SK-N-SH (cell line): Measurements from ENCODE around the gene GNS. TPM values are rescaled to one million over a fixed set of nuclear protein-coding genes. Genes with fewer than 3 reads are reported as not detected.

Source experiments
- CTCF ChIA-PET: fragments of 300-600, 350-600 bp; formaldehyde crosslinking; extraction: SDS; loops from one replicate; lab custom pipeline; 2021; lab: Yijun Ruan, JAX
- POLR2A ChIA-PET: fragments of 350-600 bp; sonication (Branson Sonifier 250); formaldehyde crosslinking; extraction: SDS; loops from one replicate; lab custom pipeline; 2020; ENCODE audit warnings: antibody characterized with exemption, inconsistent platforms; lab: Yijun Ruan, JAX
- DNase-seq: peaks from one replicate; pipeline ENCODE4 v3.0.0; 2012
- H2AFZ ChIP-seq: fragments of 200-600 bp; sonication (generic); 2 replicates; pipeline ENCODE4 v1.8.1; 2016; ENCODE audit warnings: antibody characterized with exemption, mild to moderate bottlenecking, low read depth
- H3F3A ChIP-seq: fragments of 200-600 bp; sonication (generic); replicated peaks from 2 replicates; pipeline ENCODE3; 2016; ENCODE audit warnings: antibody characterized with exemption, mild to moderate bottlenecking; ENCODE audit not compliant: insufficient read depth
- H3K27ac ChIP-seq, 2 experiments: fragments of 200-500 bp in 1 of 2; fragments of 200-600 bp in 1 of 2; sonication (Bioruptor generic) in 1 of 2; sonication (generic), shearing (Covaris generic) in 1 of 2; 2 replicates each; pipeline versions ENCODE4 v1.5.1 to v1.6.1; 2014 to 2016; ENCODE audit warnings: low read depth in 2 of 2, inconsistent platforms in 1 of 2, low read length in 1 of 2, mild to moderate bottlenecking in 1 of 2, mixed read lengths in 1 of 2
- H3K27me3 ChIP-seq: fragments of 200-600 bp; sonication (generic), shearing (Covaris generic); 2 replicates; pipeline ENCODE4 v1.6.1; 2016; ENCODE audit warnings: mixed run types; ENCODE audit not compliant: insufficient read depth
- H3K36me3 ChIP-seq, 2 experiments: fragments of 200-500 bp in 1 of 2; fragments of 200-600 bp in 1 of 2; sonication (Bioruptor generic) in 1 of 2; sonication (generic) in 1 of 2; replicated peaks in 1 of 2; 2 replicates each; pipeline versions ENCODE3 to v1.5.1; 2014 to 2016; ENCODE audit warnings: low read length in 1 of 2, mild to moderate bottlenecking in 1 of 2; ENCODE audit not compliant: insufficient read depth in 2 of 2, control insufficient read depth in 1 of 2
- H3K4me1 ChIP-seq, 2 experiments: fragments of 200-500 bp in 1 of 2; fragments of 200-600 bp in 1 of 2; sonication (Bioruptor generic) in 1 of 2; sonication (generic), shearing (Covaris generic) in 1 of 2; 2 replicates each; pipeline versions ENCODE4 v1.5.1 to v1.6.1; 2014 to 2016; ENCODE audit warnings: low read depth in 1 of 2, low read length in 1 of 2, mixed run types in 1 of 2; ENCODE audit not compliant: insufficient read depth in 2 of 2, control insufficient read depth in 1 of 2
- H3K4me2 ChIP-seq: fragments of 200-600 bp; sonication (generic), shearing (Covaris generic); 2 replicates; pipeline ENCODE4 v1.6.1; 2017; ENCODE audit warnings: mixed run types
- H3K4me3 ChIP-seq, 2 experiments: fragments of 200-500 bp in 1 of 2; fragments of 200-600 bp in 1 of 2; sonication (Bioruptor generic) in 1 of 2; sonication (generic), shearing (Covaris generic) in 1 of 2; 2 replicates each; pipeline versions ENCODE4 v1.5.1 to v1.8.1; 2014 to 2016; ENCODE audit warnings: low read depth in 2 of 2, inconsistent platforms in 1 of 2, low read length in 1 of 2, mild to moderate bottlenecking in 1 of 2, mixed read lengths in 1 of 2, moderate library complexity in 1 of 2
- H3K79me2 ChIP-seq: fragments of 200-600 bp; sonication (generic); 2 replicates; pipeline ENCODE4 v1.8.1; 2017; ENCODE audit warnings: mild to moderate bottlenecking; ENCODE audit not compliant: insufficient read depth
- H3K9ac ChIP-seq: fragments of 200-600 bp; sonication (generic); 2 replicates; pipeline ENCODE4 v1.6.1; 2017; ENCODE audit warnings: mixed run types
- H3K9me2 ChIP-seq: fragments of 200-600 bp; sonication (generic); 2 replicates; pipeline ENCODE4 v1.6.1; 2017; ENCODE audit warnings: mixed run types
- H3K9me3 ChIP-seq: fragments of 200-600 bp; sonication (generic); 2 replicates; pipeline ENCODE4 v1.6.1; 2017; ENCODE audit warnings: mixed run types, mild to moderate bottlenecking, moderate library complexity
- H4K20me1 ChIP-seq: fragments of 200-600 bp; sonication (generic); 2 replicates; pipeline ENCODE4 v1.6.1; 2017; ENCODE audit warnings: mild to moderate bottlenecking, mixed run types; ENCODE audit not compliant: insufficient read depth
- CHD2 ChIP-seq: fragments of 150-350 bp; IDR thresholded peaks from 2 replicates; pipeline ENCODE4 v1.6.1; 2018; ENCODE audit warnings: low read length; ENCODE audit not compliant: partially characterized antibody
- FOSL2 ChIP-seq: IDR thresholded peaks from 2 replicates; pipeline ENCODE4 v1.4.0; 2012; ENCODE audit warnings: low read depth, mild to moderate bottlenecking, moderate library complexity, borderline replicate concordance
- FOXJ3 ChIP-seq: sonication (generic); formaldehyde crosslinking; IDR thresholded peaks from 2 replicates; pipeline ENCODE4 v1.5.1; 2020; ENCODE audit warnings: mild to moderate bottlenecking, missing genetic modification reagents
- FOXM1 ChIP-seq: IDR thresholded peaks from 2 replicates; pipeline ENCODE4 v1.4.0; 2012; ENCODE audit warnings: low read depth, mild to moderate bottlenecking
- GATA2 ChIP-seq: sonication (generic); formaldehyde crosslinking; IDR thresholded peaks from 2 replicates; pipeline ENCODE4 v1.5.0; 2020; ENCODE audit warnings: mild to moderate bottlenecking, missing genetic modification reagents
- NRF1 ChIP-seq: IDR thresholded peaks from 2 replicates; pipeline ENCODE4 v1.6.1; 2012; ENCODE audit warnings: low read depth, mild to moderate bottlenecking, low read length
- RAD21 ChIP-seq: IDR thresholded peaks from 2 replicates; pipeline ENCODE4 v1.6.1; 2012; ENCODE audit warnings: mild to moderate bottlenecking, low read length
- RFX5 ChIP-seq: IDR thresholded peaks from 2 replicates; pipeline ENCODE4 v1.6.1; 2012; ENCODE audit warnings: mild to moderate bottlenecking, improper control_type of control experiment, low read length
- SIN3A ChIP-seq: IDR thresholded peaks from 2 replicates; pipeline ENCODE4 v1.6.1; 2012; ENCODE audit warnings: low read depth, mild to moderate bottlenecking, low read length, moderate library complexity, borderline replicate concordance
- SMC3 ChIP-seq: IDR thresholded peaks from 2 replicates; pipeline ENCODE4 v1.6.1; 2012; ENCODE audit warnings: low read depth, low read length, improper control_type of control experiment
- TCF12 ChIP-seq: IDR thresholded peaks from 2 replicates; pipeline ENCODE4 v1.4.0; 2012
- TEAD4 ChIP-seq: IDR thresholded peaks from 2 replicates; pipeline ENCODE4 v1.4.0; 2012; ENCODE audit warnings: mild to moderate bottlenecking, borderline replicate concordance; ENCODE audit not compliant: insufficient read depth
- USF1 ChIP-seq: IDR thresholded peaks from 2 replicates; pipeline ENCODE4 v1.4.0; 2012; ENCODE audit warnings: low read depth, borderline replicate concordance
- ZBTB33 ChIP-seq: IDR thresholded peaks from 2 replicates; pipeline ENCODE4 v1.4.0; 2012; ENCODE audit warnings: low read depth, borderline replicate concordance
- WGBS: methylation state at CpG from one replicate; pipeline ENCODE4 v1.1.6; 2017; ENCODE audit warnings: low lambda C conversion rate; 5-methylcytosine and 5-hydroxymethylcytosine counted together
- polyA plus RNA-seq, 3 experiments: library from polyadenylated mRNA; depleted of rRNA; stranded (reverse); fragments of >200 nt; gene quantifications; 2 replicates each; pipeline ENCODE4 v1.2.3, GENCODE V29; 2012
- TF ChIP-seq, protein P1 (sequence below): IDR thresholded peaks from 2 replicates; pipeline ENCODE4 v1.4.0; 2012; ENCODE audit warnings: low read depth
- TF ChIP-seq, protein P2 (sequence below): fragments of 150-350 bp; IDR thresholded peaks from 2 replicates; pipeline ENCODE4 v1.6.1; 2017; ENCODE audit warnings: antibody characterized with exemption, low read length, low read depth, borderline replicate concordance
- TF ChIP-seq, protein P3 (sequence below): IDR thresholded peaks from 2 replicates; pipeline ENCODE4; 2012

The GNS gene
- polyA plus RNA-seq, 1 of the 3 experiments (the other 2 are of a cell fraction), result 74.8 TPM

- H3K27me3 ChIP-seq, result no peaks in the 10 kb centered on the region
- H3K9ac ChIP-seq, result no peak overlapping the region
- POLR2A ChIA-PET, result no interaction called here
- no peak overlapping the region for H3K4me2 ChIP-seq
- no peak overlapping the region for H3K4me3 ChIP-seq
- CTCF ChIA-PET, result interaction anchor here (1.0 kb wide), 1 partner anchor 10 kb away, joined by 3 read pairs; no protein-coding TSS in a partner anchor
- no peaks in the 10 kb centered on the region for H3K9me3 ChIP-seq
- H3F3A ChIP-seq, result peaks cover 4% of the 10 kb centered on the region
- no peaks in the 10 kb centered on the region for H3K9me2 ChIP-seq
- no peaks in the 10 kb centered on the region for H3K4me1 ChIP-seq
- 60% methylated on average over 2 of the region's 2 CpGs for WGBS
- H3K79me2 ChIP-seq, result no peaks in the 10 kb centered on the region
- TF ChIP-seq TCF12 (no peak), NRF1 (no peak), GATA2 (CRISPR knock-in tag) (no peak), SMC3 (no peak), FOXJ3 (no peak), TEAD4 (no peak)
- TF ChIP-seq, protein P1, sequence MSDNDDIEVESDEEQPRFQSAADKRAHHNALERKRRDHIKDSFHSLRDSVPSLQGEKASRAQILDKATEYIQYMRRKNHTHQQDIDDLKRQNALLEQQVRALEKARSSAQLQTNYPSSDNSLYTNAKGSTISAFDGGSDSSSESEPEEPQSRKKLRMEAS, result no peak
- TF ChIP-seq, protein P2, sequence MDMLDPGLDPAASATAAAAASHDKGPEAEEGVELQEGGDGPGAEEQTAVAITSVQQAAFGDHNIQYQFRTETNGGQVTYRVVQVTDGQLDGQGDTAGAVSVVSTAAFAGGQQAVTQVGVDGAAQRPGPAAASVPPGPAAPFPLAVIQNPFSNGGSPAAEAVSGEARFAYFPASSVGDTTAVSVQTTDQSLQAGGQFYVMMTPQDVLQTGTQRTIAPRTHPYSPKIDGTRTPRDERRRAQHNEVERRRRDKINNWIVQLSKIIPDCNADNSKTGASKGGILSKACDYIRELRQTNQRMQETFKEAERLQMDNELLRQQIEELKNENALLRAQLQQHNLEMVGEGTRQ, result no peak
- no peak for DNase-seq
- H4K20me1 ChIP-seq, result no peaks in the 10 kb centered on the region
- no peak overlapping the region for H2AFZ ChIP-seq
- H3K27ac ChIP-seq, result no peak overlapping the region
- peaks cover 59 to 70% of the 10 kb centered on the region in 2 experiments for H3K36me3 ChIP-seq
These were observed 18.6 kb downstream of the GNS start for GRCh38 chr12:64740646-64741045.

DNA sequence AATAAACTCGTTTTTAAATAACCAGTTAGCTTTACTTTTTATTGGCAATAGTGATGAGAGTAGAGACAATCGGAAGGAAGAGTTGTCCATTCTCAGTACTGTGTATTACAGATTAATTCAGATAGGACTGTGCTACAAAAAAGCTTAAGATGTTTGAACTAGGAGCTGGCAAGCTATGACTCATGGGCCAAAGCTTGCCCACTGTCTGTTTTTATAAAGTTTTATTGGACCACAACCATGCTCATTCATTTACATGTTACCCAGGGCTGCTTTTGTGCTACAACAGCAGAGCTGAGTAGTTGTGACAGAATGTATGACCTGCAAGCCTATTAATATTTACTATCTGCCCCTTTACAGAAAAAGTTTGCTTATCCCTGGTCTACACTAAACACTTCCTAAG, 19.4 kb downstream of the GNS start:
- peaks cover 64 to 79% of the 10 kb centered on the region in 2 experiments for H3K36me3 ChIP-seq
- TF ChIP-seq SIN3A, result no peak
- TF ChIP-seq ZBTB33, result no peak
- no peak for TF ChIP-seq NRF1
- TF ChIP-seq CHD2, result no peak
- TF ChIP-seq, protein P2, result no peak
- TF ChIP-seq USF1, result no peak
- TF ChIP-seq FOSL2, result no peak
- no peak for TF ChIP-seq FOXM1
- TF ChIP-seq RFX5, result no peak
- no peak for TF ChIP-seq FOXJ3
- TF ChIP-seq, protein P3, sequence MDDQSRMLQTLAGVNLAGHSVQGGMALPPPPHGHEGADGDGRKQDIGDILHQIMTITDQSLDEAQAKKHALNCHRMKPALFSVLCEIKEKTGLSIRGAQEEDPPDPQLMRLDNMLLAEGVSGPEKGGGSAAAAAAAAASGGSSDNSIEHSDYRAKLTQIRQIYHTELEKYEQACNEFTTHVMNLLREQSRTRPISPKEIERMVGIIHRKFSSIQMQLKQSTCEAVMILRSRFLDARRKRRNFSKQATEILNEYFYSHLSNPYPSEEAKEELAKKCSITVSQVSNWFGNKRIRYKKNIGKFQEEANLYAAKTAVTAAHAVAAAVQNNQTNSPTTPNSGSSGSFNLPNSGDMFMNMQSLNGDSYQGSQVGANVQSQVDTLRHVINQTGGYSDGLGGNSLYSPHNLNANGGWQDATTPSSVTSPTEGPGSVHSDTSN, result no peak
- no peak for TF ChIP-seq RAD21
- no peak for TF ChIP-seq GATA2 (CRISPR knock-in tag)
- TF ChIP-seq, all 33 proteins: peak for 0
- POLR2A ChIA-PET, result no interaction called here
- Histone ChIP-seq H3F3A (peaks cover 2% of the 10 kb centered on the region), H3K9me3 (no peaks in the 10 kb centered on the region), H3K9ac (no peak overlapping the region), H3K27me3 (no peaks in the 10 kb centered on the region), H3K27ac (no peak overlapping the region), H3K79me2 (no peaks in the 10 kb centered on the region), H3K9me2 (no peaks in the 10 kb centered on the region), H3K4me1 (0 out of 4 replicates have a peak, but pooled peaks cover 0 to under 1% of the 10 kb centered on the region in 2 experiments), H3K4me2 (no peak overlapping the region), H2AFZ (no peak overlapping the region), H4K20me1 (no peaks in the 10 kb centered on the region), H3K4me3 (no peak overlapping the region)
- CTCF ChIA-PET, result interaction anchor here (0.9 to 1.3 kb wide), 3 partner anchors 9 to 13 kb away, joined by 3 read pairs; no protein-coding TSS in a partner anchor
- WGBS, result 69% methylated on average over 2 of the region's 2 CpGs
- DNase-seq, result no peak
